Memory B cell (primary cell): ENCODE results near the gene TPH1.
A peak's percentile ranks its signal among the peaks of the same experiment; 100 is the strongest.
"Not testable (repeated sequence)": the region's sequence is repeated elsewhere in the genome, so short reads cannot be mapped to it uniquely, and the experiment has no call there.

Source experiments
- ATAC-seq: fragments of 150-1000 bp; cut with Tn5 transposase; 2 replicates; pipeline ENCODE4 v1.10.0; 2021; ENCODE audit warnings: low read depth, mild to moderate bottlenecking, moderate library complexity
- DNase-seq, 2 donors: peaks; one replicate each; pipeline ENCODE4 v3.0.0; 2022; ENCODE audit warnings: low spot score in 2 of 2
- H3K27ac Mint-ChIP-seq: one replicate; pipeline ENCODE4 v1.8.0; 2022; ENCODE audit warnings: mild to moderate bottlenecking, moderate library complexity, mixed read lengths
- H3K27me3 Mint-ChIP-seq: one replicate; pipeline ENCODE4 v1.8.0; 2022; ENCODE audit warnings: mixed read lengths
- H3K36me3 Mint-ChIP-seq: one replicate; pipeline ENCODE4 v1.8.0; 2022; ENCODE audit warnings: mild to moderate bottlenecking, mixed read lengths
- H3K4me1 Mint-ChIP-seq: one replicate; pipeline ENCODE4 v1.8.0; 2022; ENCODE audit warnings: mixed read lengths
- H3K4me3 Mint-ChIP-seq: one replicate; pipeline ENCODE4 v1.8.0; 2022; ENCODE audit warnings: mild to moderate bottlenecking, moderate library complexity, mixed read lengths
- H3K9me3 Mint-ChIP-seq: one replicate; pipeline ENCODE4 v1.8.0; 2022; ENCODE audit warnings: mixed read lengths

TPH1 gene

GRCh38 chr11:18012906-18013781, 32.9 kb downstream of the TPH1 start, which contains the start of gene SERGEF:
TSS of gene SERGEF (minus strand) at chr11:18013047. CDS start at chr11:18013010, 37 bp downstream.
- peaks cover 27% of the 10 kb centered on the region for H3K4me1 Mint-ChIP-seq
- no peaks in the 10 kb centered on the region for H3K9me3 Mint-ChIP-seq
- H3K4me3 Mint-ChIP-seq, result peak within 1 kb of the TSS; percentile 99
- ATAC-seq (peak; percentile 86), DNase-seq (peak; percentile 81 to 89)
- H3K27ac Mint-ChIP-seq, result peak within 1 kb of the TSS; percentile 87
- no peaks in the 10 kb centered on the region for H3K36me3 Mint-ChIP-seq
- H3K27me3 Mint-ChIP-seq, result no peaks in the 10 kb centered on the region

GRCh38 chr11:18012122-18012905, 33.8 kb downstream of the TPH1 start:
- Mint-ChIP-seq H3K9me3 (no peaks in the 10 kb centered on the region), H3K36me3 (no peaks in the 10 kb centered on the region), H3K4me3 (peak overlapping the region; percentile 99), H3K4me1 (peaks cover 27% of the 10 kb centered on the region), H3K27ac (peak overlapping the region; percentile 87), H3K27me3 (no peaks in the 10 kb centered on the region)
- peak in 1 of 2 donors; percentile 28 for DNase-seq
- peak; percentile 3 for ATAC-seq

DNA sequence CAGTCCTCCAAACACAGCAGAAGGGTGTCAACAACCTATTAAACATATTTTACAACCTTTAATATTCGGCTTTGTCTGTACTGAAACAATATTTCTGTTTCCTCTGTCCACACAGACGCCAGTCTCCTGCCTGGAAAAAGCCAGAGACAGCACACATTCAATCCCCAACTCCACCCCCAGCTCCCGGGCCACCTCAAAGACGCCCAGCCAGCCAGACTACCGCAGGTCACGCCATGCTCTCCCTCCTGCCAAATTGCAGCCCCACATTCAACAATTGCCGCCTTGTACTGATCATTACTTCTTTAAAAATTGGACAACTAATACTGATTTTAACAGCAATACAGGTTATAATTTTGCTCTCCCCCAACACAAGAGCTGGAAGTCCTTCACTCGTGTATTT, 34.4 kb downstream of the TPH1 start:
- Mint-ChIP-seq H3K9me3 (no peaks in the 10 kb centered on the region), H3K27me3 (no peaks in the 10 kb centered on the region), H3K27ac (peak overlapping the region; percentile 87), H3K4me1 (peaks cover 27% of the 10 kb centered on the region), H3K36me3 (peaks cover under 1% of the 10 kb centered on the region), H3K4me3 (peak overlapping the region; percentile 99)
- ATAC-seq (no peak), DNase-seq (no peak)

- peaks cover 27% of the 10 kb centered on the region for H3K4me1 Mint-ChIP-seq
- H3K27me3 Mint-ChIP-seq, result no peaks in the 10 kb centered on the region
- no peak for ATAC-seq
- no peaks in the 10 kb centered on the region for H3K9me3 Mint-ChIP-seq
- no peak overlapping the region for H3K4me3 Mint-ChIP-seq
- no peak for DNase-seq
- H3K27ac Mint-ChIP-seq, result peak overlapping the region; percentile 87
- H3K36me3 Mint-ChIP-seq, result peaks cover 4% of the 10 kb centered on the region
Observed at GRCh38 chr11:18010977-18011586, 35.0 kb downstream of the TPH1 start.

DNA sequence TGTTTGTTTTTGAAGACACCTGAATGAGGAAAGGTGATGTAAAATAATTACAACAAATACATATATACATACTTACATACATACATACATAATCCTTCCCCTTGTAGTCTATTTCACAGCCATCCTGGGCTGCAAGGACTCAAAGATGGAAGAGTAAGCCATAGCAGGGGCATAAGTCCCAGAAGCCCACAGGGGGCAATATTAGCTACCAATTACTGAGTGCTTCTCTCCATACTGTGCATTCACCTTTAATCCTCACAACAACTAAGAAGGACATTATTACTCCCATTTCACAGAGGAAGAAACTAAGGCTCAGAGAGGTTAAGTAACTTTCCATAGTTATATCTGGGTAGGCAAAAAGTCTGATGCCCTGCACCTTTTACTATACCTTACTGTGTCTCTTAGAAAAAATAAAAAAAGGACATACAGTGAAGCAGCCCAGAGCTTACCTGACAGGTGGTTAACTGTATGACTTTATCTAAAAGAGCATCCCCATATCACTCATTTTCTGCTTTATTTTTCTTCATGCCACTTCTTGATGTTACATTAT, 35.9 kb downstream of the TPH1 start:
- Mint-ChIP-seq H3K27ac (peak overlapping the region; percentile 87), H3K9me3 (no peaks in the 10 kb centered on the region), H3K36me3 (peaks cover 9% of the 10 kb centered on the region), H3K27me3 (no peaks in the 10 kb centered on the region), H3K4me1 (peaks cover 27% of the 10 kb centered on the region), H3K4me3 (no peak overlapping the region)
- DNase-seq (no peak), ATAC-seq (no peak)

- H3K4me1 Mint-ChIP-seq, result peaks cover 5% of the 10 kb centered on the region
- no peaks in the 10 kb centered on the region for H3K9me3 Mint-ChIP-seq
- peaks cover 23% of the 10 kb centered on the region for H3K36me3 Mint-ChIP-seq
- no peak overlapping the region for H3K4me3 Mint-ChIP-seq
- no peaks in the 10 kb centered on the region for H3K27me3 Mint-ChIP-seq
- ATAC-seq (no peak), DNase-seq (no peak)
- no peak overlapping the region for H3K27ac Mint-ChIP-seq
Observed at GRCh38 chr11:18005376-18006129, 40.5 kb downstream of the TPH1 start.

DNA sequence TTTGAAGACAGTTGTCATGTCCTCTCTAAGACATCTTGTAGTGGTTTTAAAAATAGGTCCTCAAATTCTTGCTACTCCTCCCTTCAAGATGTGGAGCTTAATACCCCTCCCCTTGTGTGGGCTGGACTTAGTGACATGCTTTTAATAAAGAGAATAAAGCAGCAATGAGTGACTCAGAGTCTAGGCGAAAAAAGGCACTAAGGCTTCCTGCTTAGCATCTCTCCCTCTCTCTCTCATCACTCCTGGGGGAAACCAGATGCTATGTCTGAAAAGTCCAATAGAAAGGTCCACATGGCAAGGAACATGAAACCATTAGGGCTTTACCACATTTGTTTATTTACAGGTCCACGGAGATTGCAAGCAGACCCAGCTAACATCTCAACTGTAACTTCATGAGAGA, 44.9 kb downstream of the TPH1 start:
- Mint-ChIP-seq H3K27ac (no peak overlapping the region), H3K27me3 (no peaks in the 10 kb centered on the region), H3K36me3 (peaks cover 37% of the 10 kb centered on the region), H3K9me3 (no peaks in the 10 kb centered on the region), H3K4me1 (no peaks in the 10 kb centered on the region), H3K4me3 (no peak overlapping the region)
- ATAC-seq, result no peak
- DNase-seq, result no peak

DNA sequence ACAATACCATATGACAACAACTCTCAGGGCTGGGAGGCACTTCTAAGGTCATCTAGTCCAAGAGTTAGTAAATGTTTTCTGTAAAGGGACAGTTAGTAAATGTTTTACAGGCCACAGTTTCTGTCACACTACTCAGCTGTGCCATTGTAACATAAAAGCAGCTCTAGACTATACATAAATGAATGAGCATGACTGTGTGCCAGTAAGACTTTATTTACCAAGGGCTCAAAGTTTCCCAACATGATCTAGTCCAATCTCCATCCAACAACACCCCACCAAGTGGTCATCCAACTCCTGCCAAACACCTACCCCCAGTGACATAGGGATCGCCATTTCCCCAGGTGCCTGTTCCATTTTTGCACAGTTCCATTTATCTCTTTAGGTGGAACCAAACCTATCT, 45.3 kb downstream of the TPH1 start:
- no peaks in the 10 kb centered on the region for H3K4me1 Mint-ChIP-seq
- ATAC-seq (no peak), DNase-seq (no peak)
- peaks cover 38% of the 10 kb centered on the region for H3K36me3 Mint-ChIP-seq
- H3K4me3 Mint-ChIP-seq, result no peak overlapping the region
- H3K27ac Mint-ChIP-seq, result no peak overlapping the region
- H3K9me3 Mint-ChIP-seq, result no peaks in the 10 kb centered on the region
- H3K27me3 Mint-ChIP-seq, result no peaks in the 10 kb centered on the region

GRCh38 chr11:18000128-18000527, 45.9 kb downstream of the TPH1 start:
- not testable (repeated sequence) for H3K27ac Mint-ChIP-seq, H3K9me3 Mint-ChIP-seq, H3K27me3 Mint-ChIP-seq, DNase-seq, H3K4me3 Mint-ChIP-seq, H3K4me1 Mint-ChIP-seq, ATAC-seq
- peaks cover 34% of the 10 kb centered on the region for H3K36me3 Mint-ChIP-seq
